D721Med (cell line): ENCODE measurements around the gene EPB41L5.

Experiments used
- DNase-seq: peaks from one replicate; pipeline ENCODE4 v3.0.0; 2011; ENCODE audit warnings: low spot score; ENCODE audit not compliant: insufficient read length
- FAIRE-seq: peaks from 2 replicates; lab custom pipeline; 2011; peaks lifted over from hg19 to GRCh38; lab: Jason Lieb, UNC
- CTCF ChIP-seq: IDR thresholded peaks from 2 replicates; pipeline ENCODE4 v1.5.1; 2012; ENCODE audit warnings: mild to moderate bottlenecking, control low read depth; ENCODE audit not compliant: insufficient read depth; ENCODE audit errors: missing control alignments

The EPB41L5 gene

DNA sequence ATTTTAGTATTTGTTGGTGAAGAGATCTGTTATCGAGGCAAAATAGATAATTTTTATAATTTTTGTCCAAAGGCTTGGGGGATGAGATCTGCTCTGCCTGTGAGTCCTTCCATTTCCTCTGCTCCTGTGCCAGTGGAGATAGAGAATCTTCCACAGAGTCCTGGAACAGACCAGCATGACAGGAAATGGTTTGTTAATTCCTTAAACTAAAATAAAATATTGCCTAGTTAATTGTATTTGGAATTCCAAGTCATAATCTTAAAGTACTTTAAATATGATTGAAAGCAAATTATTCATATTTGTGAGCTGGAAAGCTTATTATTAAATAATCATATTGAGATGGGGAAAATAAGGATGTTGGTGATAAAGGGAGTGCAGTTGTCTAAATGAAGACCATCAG, 87.8 kb downstream of the EPB41L5 start:
- DNase-seq (no peak), FAIRE-seq (no peak)
- no peak for TF ChIP-seq CTCF

DNA sequence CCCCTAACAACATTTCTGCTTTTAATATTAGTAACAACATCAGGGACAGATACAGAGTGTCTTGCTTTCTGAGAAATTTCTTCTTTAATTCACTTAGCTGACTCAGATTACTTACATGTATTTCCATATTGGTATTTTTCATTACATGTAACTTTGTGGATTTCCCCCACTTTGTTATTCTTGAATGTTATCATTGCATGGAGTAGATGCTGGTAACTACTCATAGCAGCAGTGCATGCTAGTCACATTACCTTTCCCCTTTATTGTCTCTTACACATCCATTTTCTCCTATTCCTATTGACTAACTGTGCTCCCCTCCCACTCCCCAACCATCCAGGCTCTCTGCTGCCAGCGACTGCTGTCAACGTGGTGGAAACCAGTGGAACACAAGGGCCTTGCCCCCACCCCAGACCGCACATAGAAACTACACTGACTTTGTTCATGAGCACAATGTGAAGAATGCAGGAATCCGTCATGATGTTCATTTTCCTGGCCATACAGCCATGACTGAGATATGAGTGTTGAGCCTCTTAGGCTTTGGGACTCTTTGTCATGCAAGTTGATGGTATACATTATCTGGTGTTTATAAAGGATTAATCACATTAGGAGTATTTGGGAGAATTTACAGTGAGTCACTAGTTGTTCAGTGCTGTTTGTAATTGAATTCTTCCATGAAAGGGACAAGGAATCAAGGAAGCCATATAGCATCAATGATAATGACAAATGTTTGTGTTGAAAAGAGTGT, 91.0 kb downstream of the EPB41L5 start:
- TF ChIP-seq CTCF = no peak
- FAIRE-seq = no peak
- no peak for DNase-seq

DNA sequence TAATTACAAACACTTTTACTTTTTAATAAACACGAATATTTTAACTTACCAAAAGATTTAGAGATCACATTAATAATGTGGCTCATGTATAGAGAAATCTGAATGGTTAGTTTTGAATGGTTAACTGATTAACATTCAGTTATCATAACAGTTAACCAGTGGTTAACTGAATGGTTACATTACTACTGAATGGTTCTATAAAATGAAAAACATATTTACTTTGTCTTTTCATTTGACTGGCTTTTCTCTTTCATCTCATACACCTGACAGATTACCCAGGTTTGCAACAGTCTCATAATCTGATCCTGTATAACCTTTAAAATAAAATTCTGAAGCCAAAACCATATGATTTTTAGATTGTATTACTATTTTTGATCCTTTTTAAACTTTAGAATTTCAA, 91.9 kb downstream of the EPB41L5 start:
- no peak for DNase-seq
- FAIRE-seq = no peak
- no peak for TF ChIP-seq CTCF

GRCh38 chr2:120105360-120105759, 92.5 kb downstream of the EPB41L5 start:
- peak; percentile 64 for FAIRE-seq

DNA sequence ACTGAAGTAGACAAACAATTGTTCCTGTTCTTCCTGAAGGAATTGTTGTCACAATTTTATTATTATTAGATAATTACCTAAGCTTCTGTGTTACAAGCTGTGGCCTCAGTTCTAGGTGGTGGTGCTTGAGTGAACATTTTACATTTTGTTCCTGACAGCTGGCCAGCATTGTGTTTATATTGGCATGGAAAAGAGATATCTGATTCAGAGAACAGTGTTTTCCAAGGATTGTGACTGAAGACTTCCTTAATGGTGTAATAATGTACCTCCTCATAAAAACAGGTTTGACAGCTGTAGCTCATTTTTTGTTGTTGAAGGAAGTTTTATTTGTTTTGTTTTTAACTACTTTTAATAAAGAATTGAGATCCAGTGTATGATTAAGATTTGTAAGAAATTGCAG, 95.2 kb downstream of the EPB41L5 start:
- DNase-seq (no peak), FAIRE-seq (no peak)
- TF ChIP-seq CTCF = no peak

More at GRCh38 chr2:120105360-120105759, 92.5 kb downstream of the EPB41L5 start:
- TF ChIP-seq CTCF = no peak
- DNase-seq = no peak

DNA sequence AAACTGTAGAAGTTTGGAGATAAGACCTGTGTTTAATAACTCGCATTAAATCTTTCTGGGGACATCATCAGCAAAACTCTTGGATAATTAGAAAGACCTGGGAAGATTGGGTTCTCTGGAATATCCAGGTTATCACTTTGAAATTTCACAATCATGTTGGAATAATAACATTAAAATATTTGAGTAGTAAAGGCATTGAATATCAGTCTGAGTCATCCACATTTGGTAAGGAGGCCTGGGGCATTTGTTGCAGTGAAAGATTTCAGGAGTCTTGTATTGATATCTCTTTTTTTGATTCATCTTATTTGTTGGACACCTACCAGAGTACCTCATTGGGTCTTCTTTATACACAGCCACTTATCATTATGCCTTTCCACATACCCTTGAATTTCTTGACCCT, 95.9 kb downstream of the EPB41L5 start:
- FAIRE-seq (no peak), DNase-seq (no peak)
- no peak for TF ChIP-seq CTCF
